Measurements from ENCODE around the gene LIPC.

Gene LIPC

GRCh38 chr15:58513008-58513407, 81.2 kb downstream of the LIPC start:
- no peak for DNase-seq (ENCODE audit: low read depth in 1 of 2, low spot score in 1 of 2)

- no peak for DNase-seq (ENCODE audit: low read depth in 1 of 2, low spot score in 1 of 2)
Measured at GRCh38 chr15:58513726-58514336, 82.0 kb downstream of the LIPC start.

GRCh38 chr15:58515807-58516206, 84.0 kb downstream of the LIPC start:
- DNase-seq (ENCODE audit: low read depth in 1 of 2, low spot score in 1 of 2), result no peak

- DNase-seq (ENCODE audit: low read depth in 1 of 2, low spot score in 1 of 2), result no peak
Measured at GRCh38 chr15:58517252-58517681, 85.5 kb downstream of the LIPC start.

- DNase-seq (ENCODE audit: low read depth in 1 of 2, low spot score in 1 of 2), result no peak
Measured at GRCh38 chr15:58517682-58518525, 86.1 kb downstream of the LIPC start.

- DNase-seq (ENCODE audit: low read depth in 1 of 2, low spot score in 1 of 2), result no peak
Measured at GRCh38 chr15:58518626-58519025, 86.8 kb downstream of the LIPC start.

GRCh38 chr15:58519516-58519915, 87.7 kb downstream of the LIPC start:
- no peak for DNase-seq (ENCODE audit: low read depth in 1 of 2, low spot score in 1 of 2)

GRCh38 chr15:58520464-58520863, 88.7 kb downstream of the LIPC start:
- DNase-seq (ENCODE audit: low read depth in 1 of 2, low spot score in 1 of 2), result no peak

GRCh38 chr15:58520936-58521292, 89.1 kb downstream of the LIPC start:
- no peak for DNase-seq (ENCODE audit: low read depth in 1 of 2, low spot score in 1 of 2)

- no peak for DNase-seq (ENCODE audit: low read depth in 1 of 2, low spot score in 1 of 2)
Measured at GRCh38 chr15:58521293-58521991, 89.7 kb downstream of the LIPC start.

- no peak for DNase-seq (ENCODE audit: low read depth in 1 of 2, low spot score in 1 of 2)
Measured at GRCh38 chr15:58522391-58522790, 90.6 kb downstream of the LIPC start.

- no peak for DNase-seq (ENCODE audit: low read depth in 1 of 2, low spot score in 1 of 2)
Measured at GRCh38 chr15:58522865-58523264, 91.1 kb downstream of the LIPC start.

- DNase-seq (ENCODE audit: low read depth in 1 of 2, low spot score in 1 of 2), result no peak
Measured at GRCh38 chr15:58523634-58524033, 91.8 kb downstream of the LIPC start.

- DNase-seq (ENCODE audit: low read depth in 1 of 2, low spot score in 1 of 2), result no peak
Measured at GRCh38 chr15:58524247-58524646, 92.5 kb downstream of the LIPC start.

- DNase-seq (ENCODE audit: low read depth in 1 of 2, low spot score in 1 of 2), result no peak
Measured at GRCh38 chr15:58525991-58526421, 94.2 kb downstream of the LIPC start.

GRCh38 chr15:58526647-58527192, 94.9 kb downstream of the LIPC start:
- no peak for DNase-seq (ENCODE audit: low read depth in 1 of 2, low spot score in 1 of 2)

- no peak for DNase-seq (ENCODE audit: low read depth in 1 of 2, low spot score in 1 of 2)
Measured at GRCh38 chr15:58527573-58528187, 95.9 kb downstream of the LIPC start.

GRCh38 chr15:58528188-58528870, 96.5 kb downstream of the LIPC start:
- DNase-seq (ENCODE audit: low read depth in 1 of 2, low spot score in 1 of 2), result no peak

- DNase-seq (ENCODE audit: low read depth in 1 of 2, low spot score in 1 of 2), result no peak
Measured at GRCh38 chr15:58529041-58529440, 97.2 kb downstream of the LIPC start.

GRCh38 chr15:58530056-58530590, 98.3 kb downstream of the LIPC start:
- DNase-seq (ENCODE audit: low read depth in 1 of 2, low spot score in 1 of 2), result no peak

Data from activated T-helper 1 cell treated with anti-CD3 and anti-CD28 coated beads, Interleukin-2, amount 50 U/mL, for 16 hours (primary cell).